ENCODE measurements around the gene CAPN8.

DNA sequence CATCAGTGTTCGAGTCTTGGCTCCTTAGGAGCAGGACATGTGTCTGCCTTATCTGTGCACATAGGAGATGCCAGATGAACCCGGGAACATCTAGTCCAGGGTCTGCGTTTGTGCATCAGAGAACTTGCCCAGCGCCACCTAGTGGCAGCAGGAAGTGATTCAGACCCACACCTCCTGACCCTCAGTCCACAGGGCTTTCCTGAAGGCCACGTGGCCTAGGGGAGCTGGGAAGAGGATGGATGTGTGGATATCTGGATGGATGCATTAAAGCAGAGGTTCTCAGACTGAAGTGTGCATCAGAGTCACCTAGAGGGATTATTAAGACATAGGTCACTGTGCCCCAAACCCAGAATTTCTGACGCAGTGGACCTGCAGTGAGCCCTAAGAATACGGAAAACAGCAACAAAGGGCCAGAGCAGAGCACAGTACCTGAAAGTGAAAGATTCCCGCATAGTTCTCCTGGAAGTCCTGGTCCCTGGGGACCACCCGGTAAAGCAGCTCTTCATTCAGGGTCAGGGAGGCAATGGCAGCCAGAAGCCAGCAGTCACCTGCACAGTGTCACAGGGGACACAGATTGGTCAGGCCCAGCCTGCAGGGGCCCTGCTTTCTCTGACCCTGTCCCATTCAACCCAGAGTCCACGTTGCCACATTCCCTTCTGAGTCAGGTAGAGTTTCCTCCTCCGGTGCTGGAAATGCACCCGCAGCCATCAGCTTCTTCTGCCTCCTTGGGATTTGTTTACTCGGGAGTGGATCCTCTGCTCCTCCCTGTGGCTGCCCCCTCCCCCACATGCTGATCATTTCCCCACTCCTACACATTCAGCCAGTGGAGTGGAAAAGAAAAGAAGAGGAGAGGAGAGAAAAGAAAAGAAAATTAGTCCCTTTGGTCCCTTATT, 37.0 kb downstream of the CAPN8 start:
- TF ChIP-seq POLR2A (IDR thresholded peaks at IDR 0.05; ENCODE audit: low read depth, low read length) (no peak), POLR2AphosphoS5 (IDR thresholded peaks at IDR 0.05; ENCODE audit: low read depth, low read length) (no peak), TAF1 (IDR thresholded peaks at IDR 0.05; ENCODE audit: borderline replicate concordance, low read depth, low read length) (no peak)
